HEK293T (cell line): ENCODE results near the gene SELENOO.

Source experiments
- ARNT ChIP-seq: fragments of 450-650 bp; IDR thresholded peaks from 2 replicates; pipeline ENCODE4 v1.6.1; 2017; ENCODE audit warnings: mild to moderate bottlenecking
- FOXM1 ChIP-seq: fragments of 450-650 bp; IDR thresholded peaks from 2 replicates; pipeline ENCODE4 v1.6.1; 2017; ENCODE audit warnings: mild to moderate bottlenecking, borderline replicate concordance
- SP1 ChIP-seq: fragments of 450-650 bp; IDR thresholded peaks from 2 replicates; pipeline ENCODE4 v1.6.1; 2017
- ZNF384 ChIP-seq: fragments of 450-650 bp; IDR thresholded peaks from 2 replicates; pipeline ENCODE4 v1.6.1; 2016

- TF ChIP-seq SP1 (no peak), FOXM1 (no peak), ARNT (no peak), ZNF384 (no peak)
Observed at GRCh38 chr22:50220603-50221409, 20.0 kb downstream of the SELENOO start.
